AG04450 (cell line): ENCODE results near the gene EFCAB11. TPM values are rescaled to one million over a fixed set of nuclear protein-coding genes. Genes with fewer than 3 reads are reported as not detected.
"Not testable (repeated sequence)": the region's sequence is repeated elsewhere in the genome, so short reads cannot be mapped to it uniquely, and the experiment has no call there.

ENCODE experiments used
- CTCF ChIA-PET: fragments of 300-600, 350-600 bp; formaldehyde crosslinking; extraction: SDS; loops from one replicate; lab custom pipeline; 2022; ENCODE audit warnings: antibody characterized with exemption, inconsistent platforms; lab: Charles Lee
- POLR2A ChIA-PET: fragments of 350-600 bp; formaldehyde crosslinking; extraction: SDS; loops from one replicate; lab custom pipeline; 2021; ENCODE audit warnings: antibody characterized with exemption, inconsistent platforms; lab: Yijun Ruan, JAX
- DNase-seq: peaks from one replicate; pipeline ENCODE4 v3.0.0-alpha.2; 2011; ENCODE audit warnings: low read depth, low spot score
- H3K27ac ChIP-seq: one replicate; pipeline ENCODE4 v1.5.1; 2012; ENCODE audit warnings: low read depth, low read length, control low read depth
- H3K27me3 ChIP-seq: one replicate; pipeline ENCODE4 v1.6.0; 2012; ENCODE audit warnings: low read length; ENCODE audit not compliant: control insufficient read depth, insufficient read depth
- H3K4me3 ChIP-seq: 2 replicates; pipeline ENCODE4 v1.5.1; 2011; ENCODE audit warnings: mild to moderate bottlenecking, low read depth, low read length, control low read depth
- H3K9me3 ChIP-seq: 2 replicates; pipeline ENCODE4 v1.5.1; 2012; ENCODE audit warnings: low read length; ENCODE audit not compliant: control insufficient read depth, insufficient read depth
- CTCF ChIP-seq: IDR thresholded peaks from 2 replicates; pipeline ENCODE4 v1.5.1; 2011; ENCODE audit warnings: low read depth, low read length, control low read depth, inconsistent platforms
- polyA plus RNA-seq: library from polyadenylated mRNA; depleted of rRNA; stranded (reverse); fragments of >200 nt; gene quantifications from 2 replicates; pipeline ENCODE4 v1.2.3, GENCODE V29; 2011

The EFCAB11 gene
- polyA plus RNA-seq, 1 experiment = 5.9 TPM

- Histone ChIP-seq H3K4me3 (no peak overlapping the region), H3K27me3 (no peaks in the 10 kb centered on the region), H3K9me3 (no peaks in the 10 kb centered on the region), H3K27ac (no peak overlapping the region)
- DNase-seq = no peak
- ChIA-PET CTCF (no interaction called here), POLR2A (no interaction called here)
- TF ChIP-seq CTCF = no peak
Measured at GRCh38 chr14:89884761-89885160, 69.8 kb downstream of the EFCAB11 start.

DNA sequence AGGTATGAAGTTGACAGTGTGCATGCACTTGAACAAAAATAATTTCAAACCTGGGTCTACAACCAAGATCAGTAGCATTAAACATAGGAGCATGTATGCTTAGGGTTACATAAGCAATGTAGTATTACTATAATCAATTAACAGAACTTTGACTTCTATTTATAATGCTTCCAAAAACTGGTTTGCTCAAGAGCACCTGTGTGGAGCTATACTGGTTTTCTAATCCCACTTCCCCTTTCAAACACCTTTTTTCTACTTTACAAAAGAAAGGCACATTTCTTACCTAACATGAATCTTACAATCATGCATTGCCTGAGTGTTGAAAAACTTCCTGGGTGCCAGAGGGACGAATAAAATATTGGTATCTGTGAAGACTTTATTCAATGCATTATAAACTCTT, 72.7 kb downstream of the EFCAB11 start:
- no peak overlapping the region for H3K4me3 ChIP-seq
- TF ChIP-seq CTCF = no peak
- POLR2A ChIA-PET = no interaction called here
- H3K9me3 ChIP-seq = no peaks in the 10 kb centered on the region
- no peak overlapping the region for H3K27ac ChIP-seq
- no peak for DNase-seq
- no peaks in the 10 kb centered on the region for H3K27me3 ChIP-seq
- CTCF ChIA-PET = no interaction called here

DNA sequence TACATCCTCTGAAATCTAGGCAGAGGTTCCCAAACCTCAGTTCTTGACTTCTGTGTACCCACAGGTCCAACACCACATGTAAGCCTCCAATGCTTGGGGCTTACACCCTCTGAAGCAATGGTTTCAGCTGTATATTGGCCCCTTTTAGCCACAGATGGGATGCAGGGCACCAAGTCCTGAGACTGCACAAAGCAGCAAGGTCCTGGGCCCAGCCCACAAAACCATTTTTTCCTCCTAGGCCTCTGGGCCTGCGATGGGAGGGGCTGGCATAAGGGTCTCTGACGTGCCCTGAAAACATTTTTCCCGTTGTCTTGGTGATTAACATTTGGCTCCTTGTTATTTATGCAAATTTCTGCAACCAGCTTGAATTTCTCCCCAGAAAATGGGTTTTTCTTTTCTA, 80.4 kb downstream of the EFCAB11 start:
- POLR2A ChIA-PET, H3K4me3 ChIP-seq, H3K9me3 ChIP-seq, H3K27ac ChIP-seq, DNase-seq, CTCF ChIA-PET, H3K27me3 ChIP-seq: not testable (repeated sequence)

DNA sequence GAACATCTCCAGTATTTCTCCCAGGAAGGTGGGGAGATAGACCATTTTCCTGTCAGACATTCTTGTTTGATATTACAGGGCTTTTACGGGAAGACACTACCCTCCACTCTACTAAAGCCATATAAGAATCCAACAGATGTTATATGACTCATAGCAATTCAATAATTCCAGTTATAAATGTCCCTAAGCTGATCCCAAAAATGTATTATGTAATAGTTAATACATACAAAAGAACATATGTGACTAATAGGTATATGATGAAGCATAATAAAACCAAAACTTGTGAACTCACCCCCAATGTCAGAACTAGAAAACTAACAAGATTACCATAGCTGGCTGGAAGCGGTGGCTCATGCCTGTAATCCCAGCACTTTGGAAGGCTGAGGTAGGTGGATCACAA, 84.2 kb downstream of the EFCAB11 start:
- no peak for TF ChIP-seq CTCF
- POLR2A ChIA-PET = no interaction called here
- H3K4me3 ChIP-seq = no peak overlapping the region
- CTCF ChIA-PET = no interaction called here
- no peak overlapping the region for H3K27ac ChIP-seq
- peaks cover 9% of the 10 kb centered on the region; the same call in 1 of the 2 replicates for H3K9me3 ChIP-seq
- DNase-seq = no peak
- H3K27me3 ChIP-seq = no peaks in the 10 kb centered on the region

GRCh38 chr14:89869606-89870005, 84.9 kb downstream of the EFCAB11 start:
- Histone ChIP-seq H3K27me3 (no peaks in the 10 kb centered on the region), H3K4me3 (no peak overlapping the region), H3K9me3 (peaks cover 9% of the 10 kb centered on the region; the same call in 1 of the 2 replicates), H3K27ac (no peak overlapping the region)
- no peak for DNase-seq
- no peak for TF ChIP-seq CTCF
- CTCF ChIA-PET = no interaction called here
- POLR2A ChIA-PET = no interaction called here

- POLR2A ChIA-PET = no interaction called here
- no peak for TF ChIP-seq CTCF
- Histone ChIP-seq H3K27me3 (no peaks in the 10 kb centered on the region), H3K27ac (no peak overlapping the region), H3K4me3 (no peak overlapping the region), H3K9me3 (peaks cover 9% of the 10 kb centered on the region; the same call in 1 of the 2 replicates)
- DNase-seq = no peak
- CTCF ChIA-PET = interaction anchor here (0.6 kb wide), 1 partner anchor 72 kb away, joined by 5 read pairs; no protein-coding TSS in a partner anchor
Measured at GRCh38 chr14:89866458-89866857, 88.1 kb downstream of the EFCAB11 start.
